ENCODE data around the gene SMARCB1.

Gene SMARCB1

DNA sequence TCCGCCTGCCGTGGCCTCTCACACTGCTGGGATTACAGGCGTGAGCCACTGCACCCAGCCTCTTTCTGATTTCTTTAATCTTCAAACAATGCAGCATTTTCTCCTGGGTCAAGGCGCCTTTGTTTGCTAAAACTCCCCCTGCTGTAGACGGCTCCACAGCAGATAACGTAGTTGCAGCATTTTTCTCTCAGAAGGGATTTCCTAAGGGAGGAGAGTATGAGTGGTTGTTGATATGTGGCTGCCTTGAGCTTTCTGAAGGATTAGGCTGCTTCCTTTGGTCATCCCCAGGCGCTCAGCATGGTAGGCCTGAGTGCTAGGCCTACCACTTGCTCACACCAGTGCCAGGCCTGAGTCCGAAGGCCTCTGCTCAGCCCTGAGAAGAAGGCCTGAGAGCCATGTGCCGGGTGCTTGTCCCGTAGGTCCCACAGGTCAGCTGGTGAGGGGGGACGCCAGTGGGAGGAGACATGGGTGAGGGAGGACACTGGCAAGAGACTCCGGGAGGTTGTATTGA is 18.1 kb downstream of the SMARCB1 start:
- DNase-seq = no peak

DNA sequence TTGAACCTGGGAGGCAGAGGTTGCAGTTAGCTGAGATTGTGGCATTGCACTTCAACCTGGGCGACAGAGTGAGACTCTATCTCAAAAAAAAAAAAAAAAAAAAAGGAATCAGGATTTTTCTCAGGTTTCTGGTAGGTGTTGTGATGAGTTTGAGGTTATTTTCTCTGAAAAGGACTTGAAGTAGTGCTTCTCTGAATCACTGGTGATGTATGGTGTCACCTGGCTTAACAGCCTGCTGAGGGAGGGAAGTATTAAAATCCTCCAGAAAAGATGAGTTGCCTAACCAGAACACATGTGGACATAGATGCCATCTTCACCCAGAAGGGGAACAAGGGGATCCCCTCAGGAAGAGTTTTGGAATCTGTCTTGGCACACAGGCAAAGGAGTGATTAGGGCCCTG is 20.1 kb downstream of the SMARCB1 start:
- no peak for DNase-seq

DNA sequence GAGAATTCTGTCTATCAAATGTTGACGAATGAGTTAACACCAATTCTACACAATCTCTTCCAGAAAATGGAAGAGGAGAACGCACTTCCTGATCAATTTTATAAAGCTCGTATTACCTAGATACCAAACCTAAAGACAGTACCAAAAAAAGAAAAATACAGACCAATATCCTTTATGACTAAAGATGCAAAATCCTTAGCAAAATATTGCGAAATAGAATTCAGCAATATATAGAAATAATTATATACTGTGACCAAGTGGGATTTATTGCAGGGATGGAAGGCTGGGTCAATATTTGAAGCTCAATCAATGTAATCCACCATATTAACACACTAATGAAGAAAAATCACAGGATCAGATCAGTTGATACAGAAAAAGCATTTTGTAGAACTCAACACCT is 25.6 kb downstream of the SMARCB1 start:
- DNase-seq = no peak

DNA sequence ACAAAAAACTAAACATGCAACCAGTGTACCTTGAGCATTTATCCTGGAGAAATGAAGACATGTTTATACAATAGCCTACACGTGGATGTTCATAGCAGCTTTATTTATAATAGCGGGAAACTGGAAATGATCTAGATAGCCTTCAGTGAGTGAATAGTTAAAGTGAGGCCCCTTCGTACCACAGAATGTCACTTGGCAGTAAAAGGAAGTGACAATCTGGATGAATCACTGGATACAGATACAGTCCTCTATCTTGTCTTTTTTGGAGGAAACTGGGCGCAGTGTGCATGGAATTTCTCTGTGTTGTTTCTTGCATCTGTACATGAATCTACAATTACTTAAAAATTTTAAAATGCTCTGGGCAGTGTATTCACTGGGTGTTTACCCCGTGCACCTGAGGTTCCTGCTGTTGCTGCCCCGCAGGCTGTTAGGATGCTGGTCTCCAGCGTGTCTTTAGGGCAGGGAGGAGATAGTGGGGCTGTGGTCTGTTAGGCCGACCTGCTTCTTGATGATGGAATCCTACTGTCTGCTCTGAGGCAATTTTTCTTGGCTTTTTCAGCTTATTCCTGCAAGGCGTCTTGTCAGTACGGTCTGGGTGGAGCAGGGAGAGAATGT is 28.9 kb downstream of the SMARCB1 start:
- no peak for DNase-seq

DNA sequence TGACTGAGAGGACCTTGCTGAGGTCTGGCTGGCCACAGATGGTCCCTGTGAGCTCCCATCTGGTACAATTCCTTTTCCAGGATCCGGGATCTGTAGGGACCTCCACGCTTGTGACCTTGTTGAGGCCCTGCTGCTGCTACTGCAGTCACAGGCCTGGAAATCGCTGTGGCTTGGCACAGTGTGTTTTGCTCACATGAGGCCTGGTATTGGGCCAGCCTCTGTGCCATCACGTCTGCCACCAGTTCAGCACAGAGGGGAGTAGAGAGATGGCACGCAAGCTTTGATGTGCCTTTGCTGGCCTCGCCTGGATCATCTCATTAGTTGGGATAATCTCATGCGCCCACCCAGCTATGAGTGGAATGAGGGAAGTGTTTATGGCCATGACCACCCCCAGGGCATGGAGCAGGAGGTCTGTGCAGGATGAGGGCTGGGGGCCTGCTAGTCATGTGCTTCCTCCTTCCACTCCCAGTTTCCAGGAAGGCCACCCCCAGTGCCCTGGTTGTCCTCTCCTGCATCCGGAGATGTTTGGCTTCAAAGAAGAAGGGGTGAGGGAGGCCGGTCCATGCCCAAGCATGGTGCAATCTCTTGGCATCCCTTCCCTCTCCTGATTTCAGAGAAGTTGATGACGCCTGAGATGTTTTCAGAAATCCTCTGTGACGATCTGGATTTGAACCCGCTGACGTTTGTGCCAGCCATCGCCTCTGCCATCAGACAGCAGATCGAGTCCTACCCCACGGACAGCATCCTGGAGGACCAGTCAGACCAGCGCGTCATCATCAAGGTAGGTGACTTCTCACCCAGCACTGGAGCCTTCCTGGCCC is 29.6 kb downstream of the SMARCB1 start:
- DNase-seq = no peak

DNA sequence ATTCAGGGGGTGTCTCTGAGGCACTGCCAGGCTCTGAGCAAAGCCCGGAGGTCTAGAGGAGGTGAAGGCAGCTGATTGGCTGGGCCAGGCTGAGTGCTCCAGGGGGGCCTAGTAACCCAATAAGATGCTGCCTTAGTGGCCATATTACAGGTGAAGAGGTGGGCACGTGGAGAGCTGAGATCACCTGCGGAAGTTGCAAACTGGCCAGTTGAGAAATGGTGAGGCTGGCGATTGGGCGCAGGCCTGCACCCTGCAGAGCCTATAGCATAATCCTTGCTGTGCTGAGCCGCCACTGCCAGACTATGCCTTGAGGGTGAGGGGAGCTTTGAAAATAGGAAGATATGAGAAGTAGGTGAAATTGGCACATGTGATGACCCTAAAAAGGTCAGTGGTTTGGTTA is 30.4 kb downstream of the SMARCB1 start:
- no peak for DNase-seq

DNA sequence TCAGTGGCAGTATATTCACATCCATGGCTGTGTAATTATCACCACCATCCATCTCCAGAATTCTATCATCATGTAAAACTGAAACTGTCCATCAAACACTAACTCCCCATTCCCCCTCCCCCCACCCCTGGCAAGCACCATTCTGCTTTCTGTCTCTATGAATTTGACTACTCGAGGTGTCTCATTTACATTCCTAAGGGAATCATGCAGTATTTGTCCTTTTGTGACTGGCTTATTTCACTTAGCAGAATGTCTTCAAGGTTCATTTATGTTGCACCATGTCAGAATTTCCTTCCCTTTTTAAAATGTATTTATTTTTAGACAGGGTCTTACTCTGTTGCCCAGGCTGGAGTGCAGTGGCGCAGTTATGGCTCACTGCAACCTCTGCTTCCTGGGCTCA is 31.8 kb downstream of the SMARCB1 start:
- DNase-seq = no peak

DNA sequence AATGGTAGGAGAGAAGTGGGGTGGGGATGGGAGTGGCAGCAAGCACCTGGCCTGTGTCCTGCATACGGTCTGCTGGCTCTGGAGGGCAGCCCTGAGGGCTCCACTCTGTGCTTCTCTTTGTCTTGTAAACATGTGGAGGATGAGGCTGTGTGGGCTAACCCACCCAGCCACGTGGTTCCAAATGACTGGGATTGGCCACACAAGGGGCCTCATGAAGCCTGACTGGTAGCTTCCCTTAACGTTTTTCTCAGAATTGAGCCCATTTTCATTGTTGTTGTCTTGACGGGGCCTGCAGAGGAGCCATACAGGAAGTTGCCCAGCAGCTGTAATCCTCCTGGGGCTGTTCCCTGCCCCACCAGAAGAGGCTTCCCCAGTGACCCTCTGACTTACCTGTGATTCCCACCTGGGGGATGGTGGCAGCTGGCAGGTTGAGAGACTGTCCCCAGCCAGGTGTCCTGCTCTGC is 34.0 kb downstream of the SMARCB1 start:
- no peak for DNase-seq

DNA sequence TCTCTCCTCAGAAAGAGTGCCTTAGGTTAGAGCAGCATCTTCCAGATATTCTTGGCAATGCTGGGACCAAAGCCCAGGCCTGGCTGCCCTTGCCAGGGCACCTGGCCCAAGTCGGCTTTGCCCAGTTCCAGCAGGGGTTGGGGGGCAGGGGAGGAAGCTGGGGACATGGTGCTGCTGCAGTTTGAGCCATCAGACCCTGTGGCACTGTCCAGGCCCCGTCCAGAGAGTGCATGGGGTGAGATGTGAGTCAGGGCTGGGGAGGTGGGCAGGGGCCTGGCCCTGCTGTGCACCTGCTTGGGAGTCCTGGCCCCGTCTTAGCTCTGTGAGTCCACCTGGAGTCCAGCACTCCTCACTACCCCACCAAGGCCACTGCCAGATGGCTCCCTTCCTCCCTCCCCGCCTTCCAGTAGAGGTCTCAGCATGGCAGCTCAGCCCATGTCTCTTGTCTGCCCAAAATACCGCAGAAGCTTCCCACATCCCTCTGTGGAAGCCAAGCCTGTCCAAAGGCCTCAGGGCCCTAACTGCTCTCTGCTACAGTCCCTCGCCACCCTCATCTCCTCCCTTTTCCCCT is 35.4 kb downstream of the SMARCB1 start:
- no peak for DNase-seq

DNA sequence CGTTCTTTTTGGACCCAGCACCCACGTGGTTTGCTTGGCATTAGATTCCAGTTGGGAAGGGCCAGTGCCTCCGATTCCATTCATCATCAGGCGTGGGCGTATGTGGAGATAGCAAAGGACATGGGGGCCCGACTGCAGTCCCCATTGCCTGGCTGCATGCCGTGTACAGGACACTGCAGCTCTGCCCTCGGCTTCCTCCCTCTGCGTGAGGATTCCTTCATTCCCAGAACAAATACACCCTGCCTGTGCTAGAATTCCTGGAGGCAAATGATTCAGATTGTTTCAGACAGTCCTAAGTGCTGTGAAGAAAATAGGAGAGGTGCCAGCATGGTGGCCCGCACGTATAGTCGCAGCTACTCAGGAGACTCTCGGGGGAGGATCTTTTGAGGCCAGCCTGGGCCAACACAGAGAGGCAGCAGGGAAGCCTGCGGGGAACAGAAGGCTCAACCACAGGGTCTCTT is 36.6 kb downstream of the SMARCB1 start:
- DNase-seq = no peak

DNA sequence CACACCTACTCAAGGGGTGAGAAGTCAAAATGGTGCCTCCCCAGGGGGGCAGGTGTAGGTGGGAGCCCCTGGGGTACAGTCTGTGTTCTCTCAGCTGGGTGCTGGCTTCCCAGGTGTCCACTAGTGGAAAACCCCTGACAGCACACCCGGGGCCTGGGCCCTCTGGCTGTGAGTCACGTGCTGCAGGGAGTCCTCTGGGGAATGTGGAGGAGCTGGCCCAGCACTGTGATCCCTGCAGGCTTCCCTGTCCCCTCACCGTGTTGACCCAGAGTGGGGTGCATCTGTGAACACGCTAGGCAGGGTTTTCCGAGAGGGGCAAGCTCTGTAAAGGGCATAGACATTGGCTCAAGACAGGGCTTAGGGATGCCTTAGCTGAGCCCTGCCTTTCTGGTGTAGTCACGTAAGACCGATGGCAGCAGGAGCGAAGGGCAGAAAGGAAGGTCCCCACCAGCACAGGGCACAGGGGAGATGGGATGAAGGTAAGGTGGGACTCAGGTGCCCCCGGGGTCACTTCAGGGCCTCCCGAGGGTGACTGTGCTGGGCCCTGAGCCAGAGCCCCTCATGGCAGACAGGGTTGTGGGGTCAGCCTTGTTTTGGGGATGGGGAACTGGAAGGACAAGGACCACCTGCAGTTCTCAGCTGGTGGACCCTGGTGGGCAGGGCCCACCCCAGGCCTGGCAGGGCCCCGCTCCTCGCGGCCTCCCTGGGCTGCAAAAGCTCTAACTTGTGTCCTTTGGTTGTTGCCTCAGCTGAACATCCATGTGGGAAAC is 37.9 kb downstream of the SMARCB1 start:
- no peak for DNase-seq

DNA sequence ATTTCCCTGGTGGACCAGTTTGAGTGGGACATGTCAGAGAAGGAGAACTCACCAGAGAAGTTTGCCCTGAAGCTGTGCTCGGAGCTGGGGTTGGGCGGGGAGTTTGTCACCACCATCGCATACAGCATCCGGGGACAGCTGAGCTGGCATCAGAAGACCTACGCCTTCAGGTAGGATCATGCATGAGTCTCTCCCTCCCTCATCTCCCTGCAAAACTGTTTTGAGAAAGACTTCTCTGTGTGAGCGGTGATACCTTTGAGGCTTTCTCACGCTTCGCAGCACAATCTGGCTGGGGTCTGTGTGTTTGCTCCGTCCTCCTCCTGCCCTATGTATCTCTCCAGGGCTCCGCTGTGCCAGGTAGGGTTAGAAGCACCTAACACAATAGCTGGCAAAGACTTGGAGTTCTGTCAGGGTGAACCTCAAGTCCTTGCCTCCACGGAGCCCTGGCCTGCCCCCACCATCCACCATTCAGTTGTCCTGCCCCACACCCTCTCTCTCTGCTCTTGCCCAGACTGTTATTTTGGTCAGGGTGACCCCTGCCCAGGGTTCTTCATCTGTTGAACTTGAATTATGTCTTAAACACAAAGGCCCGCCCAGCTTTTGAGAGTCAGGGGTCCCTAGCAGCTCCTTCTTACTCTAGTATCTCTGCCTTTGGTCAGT is 38.6 kb downstream of the SMARCB1 start:
- no peak for DNase-seq

DNA sequence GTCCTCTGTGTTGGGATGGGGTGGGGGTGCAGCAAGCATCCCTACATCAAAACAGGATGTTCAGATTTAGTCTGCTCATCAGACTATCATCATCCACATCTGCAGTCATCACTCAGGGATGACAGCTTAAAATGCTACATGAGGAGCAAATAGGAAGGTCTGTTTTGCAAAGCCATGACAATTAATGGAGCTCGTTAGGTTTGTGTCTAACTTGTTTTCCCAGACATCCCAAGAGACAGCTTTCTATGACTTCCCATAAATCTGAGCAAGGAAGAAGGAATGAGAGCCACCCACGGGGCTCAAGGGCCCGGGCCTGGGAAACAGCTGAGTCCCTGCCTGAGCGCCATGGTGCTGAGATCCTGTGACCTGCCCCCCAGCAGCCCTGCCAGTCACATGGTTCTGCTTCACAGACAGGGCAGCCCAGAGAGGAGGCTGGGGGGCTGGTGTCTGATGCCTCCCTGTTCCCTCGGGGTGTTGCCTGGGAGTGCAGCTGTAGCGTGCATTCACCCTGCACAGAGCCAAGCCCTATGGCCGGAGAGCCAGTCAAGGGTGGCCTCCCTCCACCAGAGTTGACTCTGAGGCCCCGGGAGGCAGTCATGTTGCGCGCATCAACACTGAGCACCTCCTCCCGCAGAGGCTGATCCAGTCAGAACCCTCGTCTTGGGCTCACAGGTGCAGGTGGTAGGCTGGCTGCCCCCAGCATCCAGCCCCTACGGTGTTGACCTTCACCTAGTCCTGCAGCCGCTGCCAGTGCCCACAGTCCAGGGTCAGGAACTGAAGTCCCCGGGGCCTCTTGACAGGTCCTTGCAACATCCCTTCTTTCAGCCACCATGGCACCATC is 40.0 kb downstream of the SMARCB1 start:
- DNase-seq = no peak

DNA sequence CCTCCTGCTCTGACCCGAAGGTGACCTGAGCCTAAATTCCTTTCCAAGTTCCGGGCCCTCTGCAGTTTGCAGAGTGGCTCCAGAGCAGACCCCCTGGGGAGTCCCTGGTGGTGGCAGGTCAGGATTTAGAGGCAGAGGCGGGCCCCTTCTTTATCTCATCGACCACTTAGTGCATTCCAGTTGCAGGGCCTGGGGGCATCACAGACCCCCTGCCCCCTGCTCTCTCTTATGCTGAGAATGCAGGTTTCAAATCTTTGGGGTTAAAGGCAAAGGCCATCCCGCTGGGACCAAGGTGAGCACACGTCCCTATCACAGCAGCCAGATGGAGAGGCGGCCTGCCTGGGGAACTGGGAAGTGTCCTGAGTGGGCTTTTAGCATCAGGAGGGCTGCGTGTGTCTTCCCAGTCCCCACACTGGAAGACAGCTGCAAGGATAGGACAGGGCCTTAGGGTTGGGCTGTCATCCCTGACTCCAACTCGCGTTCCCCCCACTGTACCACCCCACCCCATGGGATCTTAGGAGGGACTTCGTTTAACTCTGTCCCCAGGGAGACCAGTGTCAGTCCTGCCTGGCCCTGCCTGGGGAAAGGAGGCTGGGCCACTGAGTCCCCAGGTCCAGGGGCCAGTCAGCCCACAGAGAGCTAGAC is 40.7 kb downstream of the SMARCB1 start:
- no peak for DNase-seq

DNA sequence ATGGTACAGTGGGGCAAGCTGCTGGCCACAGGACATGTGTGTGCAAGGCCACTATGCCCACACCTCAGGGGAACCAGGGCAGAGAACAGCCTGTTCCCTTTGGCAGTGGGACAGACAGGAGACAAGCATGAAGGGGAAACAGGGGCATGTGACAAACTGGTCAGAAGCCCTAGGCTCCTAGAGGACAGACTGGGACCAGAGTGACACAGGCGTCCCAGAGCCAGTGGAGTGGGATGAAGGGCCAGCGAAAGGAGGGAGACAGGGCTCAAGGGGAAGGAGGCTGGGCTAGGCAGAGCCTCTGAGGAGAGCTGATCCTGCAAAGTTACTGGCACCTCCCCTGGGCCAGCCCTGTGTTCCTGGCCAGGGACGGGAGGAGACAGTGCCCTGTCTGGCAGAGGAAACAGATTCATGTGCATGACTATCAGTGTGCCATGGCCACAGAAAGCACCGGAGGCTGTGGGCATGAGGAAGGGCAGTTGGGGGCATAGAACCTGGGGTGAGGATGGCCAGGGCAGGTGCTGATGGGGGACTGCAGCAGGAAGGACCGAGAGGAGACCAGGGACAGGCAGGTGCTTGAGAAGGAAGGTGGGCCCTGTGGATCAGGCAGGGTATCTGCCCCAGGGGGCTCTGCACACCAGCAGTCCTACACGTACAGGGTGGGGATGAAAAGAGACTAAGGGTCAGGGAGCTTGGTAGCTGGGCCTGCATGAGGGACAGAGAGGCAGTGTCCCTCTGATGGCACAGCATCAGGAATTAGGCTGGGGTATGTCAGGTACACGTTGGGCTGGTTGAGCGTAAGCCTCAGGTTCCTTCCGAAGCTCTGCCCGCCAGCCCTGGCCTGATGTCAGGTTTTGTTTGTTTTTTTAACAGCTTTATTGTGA is 42.3 kb downstream of the SMARCB1 start:
- DNase-seq = no peak

DNA sequence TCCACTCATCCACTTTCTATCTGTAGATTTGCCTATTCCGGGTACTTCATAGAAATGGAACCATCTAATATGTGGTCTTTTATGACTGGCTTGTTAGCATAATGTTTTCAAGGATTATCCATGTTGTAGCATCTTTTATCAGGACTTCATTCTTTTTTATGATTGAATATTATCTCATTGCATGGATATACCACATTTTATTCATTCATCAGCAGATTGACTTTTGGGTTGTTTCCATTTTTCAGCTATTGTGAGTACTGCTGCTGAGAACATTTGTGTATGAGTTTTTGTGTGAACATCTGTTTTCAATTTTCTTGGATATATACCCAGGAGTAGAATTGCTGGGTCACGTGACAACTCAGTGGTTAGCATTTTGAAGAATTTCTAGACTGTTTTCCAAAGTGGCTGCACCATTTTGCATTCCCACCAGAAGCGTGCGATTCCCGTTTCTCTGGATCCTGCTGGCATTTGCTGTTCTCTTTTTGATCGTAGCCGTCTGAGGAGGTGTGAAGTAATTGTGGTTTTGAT is 43.1 kb downstream of the SMARCB1 start:
- no peak for DNase-seq

DNA sequence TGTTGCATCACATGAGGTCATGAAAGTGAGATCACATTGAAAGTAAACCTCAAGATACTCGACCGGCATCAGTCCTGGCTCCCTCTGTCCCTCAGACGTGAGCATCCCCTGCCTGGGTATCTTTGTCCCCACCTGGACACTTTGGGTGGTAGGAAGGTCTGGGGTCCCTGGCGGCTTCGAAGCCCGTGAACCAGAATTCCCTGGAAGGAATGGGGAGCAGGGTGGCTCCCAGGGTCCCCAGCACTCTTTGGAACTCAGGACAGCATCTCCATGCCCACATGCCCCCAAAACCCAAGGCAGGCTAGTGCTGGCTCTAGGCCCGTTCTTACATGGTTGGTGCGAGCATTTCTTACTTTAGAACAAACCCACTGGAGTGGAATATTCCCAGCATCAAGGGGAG is 44.5 kb downstream of the SMARCB1 start:
- no peak for DNase-seq

DNA sequence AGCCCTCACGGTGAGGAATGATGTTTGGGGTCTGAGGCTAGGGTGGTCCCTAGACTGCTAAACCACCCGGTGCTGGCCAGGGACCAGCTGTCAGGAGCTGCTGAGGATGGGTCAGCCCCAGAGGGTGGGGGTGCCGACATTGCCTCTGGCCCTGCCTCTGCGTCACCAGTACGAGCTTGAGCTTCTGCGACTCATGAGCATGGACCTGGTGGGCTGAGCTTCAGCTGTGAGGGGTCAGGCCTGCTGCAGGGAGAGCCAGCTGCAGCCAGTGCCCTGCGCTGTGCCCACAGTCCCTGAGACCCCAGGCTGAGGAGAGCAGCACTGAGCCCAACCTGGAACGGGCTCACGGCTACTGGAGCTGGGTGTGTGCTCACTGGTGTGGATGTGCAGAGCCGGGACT is 45.0 kb downstream of the SMARCB1 start:
- no peak for DNase-seq

DNA sequence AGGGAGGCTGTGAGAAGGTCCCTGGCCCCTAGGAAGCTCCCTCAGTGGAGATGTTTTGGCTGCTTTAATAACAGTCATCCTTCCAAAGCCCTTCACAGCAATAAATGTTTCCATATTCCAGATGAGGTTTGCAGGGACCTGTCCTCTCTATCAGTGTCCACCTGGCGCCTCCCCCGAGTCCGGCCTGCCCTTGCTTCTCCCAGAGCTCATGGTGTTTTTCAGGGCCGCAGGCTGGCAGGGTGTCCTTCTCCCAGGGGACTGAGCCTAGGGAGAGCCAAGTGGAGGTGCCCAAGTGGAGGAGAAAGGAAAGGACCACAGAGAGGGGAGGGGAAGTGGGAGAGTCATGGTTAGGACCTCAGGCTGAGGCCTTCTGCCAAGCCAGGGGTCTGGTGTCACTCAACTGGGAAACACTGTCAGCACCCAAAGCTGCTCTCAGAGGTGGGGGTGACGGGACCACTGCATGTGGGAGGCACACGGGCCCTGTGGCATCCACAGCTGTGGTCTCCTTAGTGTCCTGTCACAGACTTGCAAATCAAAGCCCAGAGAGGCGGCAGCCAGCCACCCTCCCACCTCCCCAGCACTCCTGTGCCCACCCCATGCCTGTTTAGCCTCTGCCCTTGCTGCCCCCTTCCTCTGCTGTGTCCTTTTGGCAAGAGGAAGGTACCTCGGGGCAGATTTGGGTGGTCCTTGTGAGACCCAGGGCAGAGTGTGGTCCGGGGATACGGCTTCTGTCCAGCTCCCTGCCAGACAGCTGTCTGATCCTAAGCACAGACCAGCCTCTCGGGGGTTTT is 45.7 kb downstream of the SMARCB1 start:
- no peak for DNase-seq
